ENCODE data around the gene PCDHA11. TPM values are rescaled to one million over a fixed set of nuclear protein-coding genes. Genes with fewer than 3 reads are reported as not detected.

PCDHA11 gene
- total RNA-seq, 1 donor from 2014 or later = not detected

- DNase-seq = no peak
- intact Hi-C loops (cut with DNase I) = no loop called here
- no peak for ATAC-seq (ENCODE audit: poor library complexity)
These were observed 15.4 kb downstream of the PCDHA11 start for GRCh38 chr5:140883927-140884697.

DNA sequence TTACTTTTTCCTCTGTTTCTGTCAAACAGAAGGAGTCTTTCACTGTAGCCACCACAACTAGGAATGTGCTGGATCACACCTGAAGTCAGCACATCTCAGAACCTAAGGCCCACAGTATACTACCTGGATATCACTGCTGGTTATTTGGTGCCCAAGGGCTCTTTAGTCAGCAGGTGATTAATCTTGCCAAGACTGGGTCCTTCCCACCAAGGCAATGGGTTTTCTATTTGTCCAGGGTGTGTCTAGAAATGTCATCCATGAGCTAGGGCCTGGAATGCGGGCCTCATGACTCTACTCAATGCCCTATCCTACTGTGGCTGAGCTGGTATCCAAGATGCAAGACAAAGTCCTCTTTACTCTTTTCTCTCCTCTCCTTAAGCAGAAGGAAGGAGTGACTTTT is 47.6 kb downstream of the PCDHA11 start:
- DNase-seq (no peak), ATAC-seq (ENCODE audit: poor library complexity) (no peak)
- intact Hi-C loops (cut with DNase I) = no loop called here

Other genes with a start within 250 kb of the PCDHA11 start
- 37.7 TPM for gene CD14, start 235.8 kb upstream of the PCDHA11 start, total RNA-seq
- gene TMCO6, start 229.5 kb upstream of the PCDHA11 start, total RNA-seq = 4.0 TPM
- 155 TPM for gene NDUFA2, start 221.3 kb upstream of the PCDHA11 start, total RNA-seq
- 59.9 TPM for gene IK, start 221.1 kb upstream of the PCDHA11 start, total RNA-seq
- gene WDR55, start 204.1 kb upstream of the PCDHA11 start, total RNA-seq = 11.2 TPM
- gene DND1, start 195.4 kb upstream of the PCDHA11 start, total RNA-seq = 0.40 TPM
- 33.4 TPM for gene HARS1, start 177.6 kb upstream of the PCDHA11 start, total RNA-seq
- 25.2 TPM for gene HARS2, start 177.5 kb upstream of the PCDHA11 start, total RNA-seq
- gene ZMAT2, start 168.5 kb upstream of the PCDHA11 start, total RNA-seq = 29.6 TPM
- not detected for gene PCDHA1, start 82.8 kb upstream of the PCDHA11 start, total RNA-seq
- not detected for gene PCDHA2, start 74.1 kb upstream of the PCDHA11 start, total RNA-seq
- gene PCDHA3, start 67.9 kb upstream of the PCDHA11 start, total RNA-seq = not detected
- gene PCDHA4, start 61.9 kb upstream of the PCDHA11 start, total RNA-seq = not detected
- gene PCDHA5, start 47.3 kb upstream of the PCDHA11 start, total RNA-seq = not detected
- not detected for gene PCDHA6, start 41.0 kb upstream of the PCDHA11 start, total RNA-seq
- gene PCDHA7, start 34.7 kb upstream of the PCDHA11 start, total RNA-seq = not detected
- not detected for gene PCDHA8, start 27.8 kb upstream of the PCDHA11 start, total RNA-seq
- not detected for gene PCDHA9, start 20.6 kb upstream of the PCDHA11 start, total RNA-seq
- 0.05 TPM for gene PCDHA10, start 13.1 kb upstream of the PCDHA11 start, total RNA-seq
- not detected for gene PCDHA12, start 6.4 kb downstream of the PCDHA11 start, total RNA-seq
- not detected for gene PCDHA13, start 13.2 kb downstream of the PCDHA11 start, total RNA-seq
- 0.13 TPM for gene PCDHAC1, start 57.3 kb downstream of the PCDHA11 start, total RNA-seq
- gene PCDHAC2, start 97.5 kb downstream of the PCDHA11 start, total RNA-seq = 0.48 TPM
- gene PCDHB1, start 182.4 kb downstream of the PCDHA11 start, total RNA-seq = not detected
- 2.0 TPM for gene PCDHB2, start 225.7 kb downstream of the PCDHA11 start, total RNA-seq
- 1.4 TPM for gene PCDHB3, start 231.5 kb downstream of the PCDHA11 start, total RNA-seq